Adrenal gland (tissue), 12 donors: ENCODE data around the gene MACROD2. TPM values are rescaled to one million over a fixed set of nuclear protein-coding genes. Genes with fewer than 3 reads are reported as not detected.

Experiments
- DNase-seq, 7 donors: peaks; one replicate each; pipeline ENCODE4 v3.0.0-alpha.2; 2019 to 2020
- H3K27ac ChIP-seq, 5 donors: fragments of 200-600 bp; sonication (generic) in 4 of 5; 1 replicate in 3 of 5; 2 replicates in 2 of 5; pipeline versions ENCODE4 v1.5.1 to v1.8.0; 2016 to 2020; ENCODE audit warnings: mild to moderate bottlenecking in 1 of 5
- H3K27me3 ChIP-seq: fragments of 200-600 bp; 2 replicates; pipeline ENCODE4 v1.8.0; 2021
- H3K36me3 ChIP-seq, 2 donors: fragments of 200-600 bp; replicated peaks in 1 of 2; 1 replicate in 1 of 2; 2 replicates in 1 of 2; pipeline versions ENCODE4 v1.5.1 to v1.8.0; 2018 to 2022
- H3K4me1 ChIP-seq, 2 donors: fragments of 200-600 bp; replicated peaks in 1 of 2; 1 replicate in 1 of 2; 2 replicates in 1 of 2; pipeline versions ENCODE4 v1.5.1 to v1.8.0; 2018 to 2021
- H3K4me3 ChIP-seq, 4 donors: fragments of 200-600 bp; sonication (generic) in 3 of 4; one replicate each; pipeline ENCODE4 v1.5.1; 2016 to 2018
- H3K9me3 ChIP-seq, 3 donors: fragments of 200-600 bp; sonication (generic) in 1 of 3; replicated peaks in 1 of 3; 1 replicate in 2 of 3; 2 replicates in 1 of 3; pipeline versions ENCODE4 v1.5.1 to v1.8.0; 2016 to 2021
- POLR2A ChIP-seq, 2 donors: fragments of 450-650 bp; IDR thresholded peaks; one replicate each; pipeline ENCODE4 v1.6.1; 2017; ENCODE audit warnings: antibody characterized with exemption in 2 of 2, mild to moderate bottlenecking in 2 of 2, moderate library complexity in 1 of 2
- WGBS, 4 donors: extraction: QIAGEN DNeasy Blood & Tissue Kit in 2 of 4; methylation state at CpG; one replicate each; pipeline versions ENCODE4 v1.1.5 to v1.1.7; 2013 to 2017; 5-methylcytosine and 5-hydroxymethylcytosine counted together
- intact Hi-C, 2 donors: fragments of 100-400 bp; cut with DNase I; formaldehyde crosslinking; loops; one replicate each; pipeline versions ENCODE4 v1.14.1 to v1.15.0; 2022 to 2023
- polyA plus RNA-seq, 3 donors: library from polyadenylated mRNA; stranded (reverse); fragments of 200-250 nt in 2 of 3; fragments of 350-450 nt in 1 of 3; fragmentation: Illumina TruSeq in 1 of 3; extraction: RNeasy Lipid Tissue Mini Kit (QIAGEN cat#74804) in 1 of 3; gene quantifications; one replicate each; pipeline ENCODE4 v1.2.3, GENCODE V29; 2013 to 2014
- total RNA-seq, 9 donors: library from RNA; depleted of rRNA in 4 of 9; stranded (reverse); fragments of >200 nt in 4 of 9; fragments of 120-200 nt in 1 of 9; fragmentation: NEBNext Ultra II Directional in 1 of 9; extraction: Animal tissue kit (Norgen Biotek cat#: 25700) in 1 of 9; gene quantifications; one replicate each; pipeline versions ENCODE4 v1.1.0 to v1.2.4, GENCODE V29; 2013 to 2023
- TF ChIP-seq, protein P1 (sequence below), 6 experiments: fragments of 450-650 bp in 4 of 6; fragments of 200-600 bp in 2 of 6; sonication (generic) in 1 of 6; IDR thresholded peaks; 1 replicate in 5 of 6; 2 replicates in 1 of 6; pipeline versions ENCODE4 v1.5.1 to v1.8.0; 2016 to 2021; ENCODE audit warnings: antibody characterized with exemption in 6 of 6, mild to moderate bottlenecking in 2 of 6, moderate library complexity in 1 of 6
- donor health status: healthy with polysubstance abuse.
- donor health status: Bipolar disorder and iron deficiency.
- donor health status: DM: yes; HTN: yes; CAD: no.
- donor health status: DM: no; HTN: no; CAD: no.
- donor health status: DM: no; HTN: no; CAD: no.
- donor health status: DM: yes; HTN: yes; CAD: no.

The MACROD2 gene
- total and polyA plus RNA-seq, 12 donors = 1.1 to 21.2 (median 6.4) TPM

DNA sequence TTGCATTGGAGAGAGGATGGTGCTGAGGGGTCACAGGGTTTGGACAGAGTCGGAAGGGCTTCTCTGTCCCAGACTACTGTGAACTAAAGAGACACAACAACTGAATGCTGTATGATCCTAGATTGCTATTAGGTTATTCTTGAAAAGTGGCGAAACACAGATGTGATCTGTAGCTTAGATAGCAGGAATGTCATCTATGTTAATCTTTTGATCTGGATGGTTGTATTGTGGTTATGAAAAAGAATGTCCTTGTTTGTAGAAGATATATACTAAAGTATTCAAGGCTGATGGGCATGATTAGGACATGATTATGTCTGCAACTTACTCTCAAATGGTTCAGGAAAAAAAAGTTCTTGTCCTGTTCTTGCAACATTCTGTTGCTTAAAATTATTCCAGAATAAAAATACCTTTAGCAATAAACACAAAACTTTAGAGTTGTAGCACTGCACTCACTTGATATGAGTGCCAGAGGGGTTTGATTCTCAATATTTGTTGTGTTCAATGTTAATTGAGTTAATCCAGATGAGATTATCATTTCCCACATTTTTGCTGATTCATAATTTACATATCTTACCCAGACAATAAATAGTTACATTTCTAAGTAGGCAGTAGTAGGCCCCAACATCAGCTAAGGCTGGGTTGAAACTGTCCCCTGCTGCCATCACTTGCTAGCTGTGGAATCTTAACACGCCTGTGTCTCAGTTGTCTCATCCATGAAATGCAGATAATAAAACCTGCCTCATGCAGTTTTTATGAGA, 1932.8 kb downstream of the MACROD2 start:
- Histone ChIP-seq H3K4me3 (no peak overlapping the region), H3K27ac (no peak overlapping the region), H3K9me3 (no peaks in the 10 kb centered on the region), H3K4me1 (no peaks in the 10 kb centered on the region), H3K36me3 (no peaks in the 10 kb centered on the region), H3K27me3 (no peaks in the 10 kb centered on the region)
- 84 to 93% (median 91%) methylated on average over 3 of the region's 3 CpGs for WGBS, 4 donors
- TF ChIP-seq, protein P1, sequence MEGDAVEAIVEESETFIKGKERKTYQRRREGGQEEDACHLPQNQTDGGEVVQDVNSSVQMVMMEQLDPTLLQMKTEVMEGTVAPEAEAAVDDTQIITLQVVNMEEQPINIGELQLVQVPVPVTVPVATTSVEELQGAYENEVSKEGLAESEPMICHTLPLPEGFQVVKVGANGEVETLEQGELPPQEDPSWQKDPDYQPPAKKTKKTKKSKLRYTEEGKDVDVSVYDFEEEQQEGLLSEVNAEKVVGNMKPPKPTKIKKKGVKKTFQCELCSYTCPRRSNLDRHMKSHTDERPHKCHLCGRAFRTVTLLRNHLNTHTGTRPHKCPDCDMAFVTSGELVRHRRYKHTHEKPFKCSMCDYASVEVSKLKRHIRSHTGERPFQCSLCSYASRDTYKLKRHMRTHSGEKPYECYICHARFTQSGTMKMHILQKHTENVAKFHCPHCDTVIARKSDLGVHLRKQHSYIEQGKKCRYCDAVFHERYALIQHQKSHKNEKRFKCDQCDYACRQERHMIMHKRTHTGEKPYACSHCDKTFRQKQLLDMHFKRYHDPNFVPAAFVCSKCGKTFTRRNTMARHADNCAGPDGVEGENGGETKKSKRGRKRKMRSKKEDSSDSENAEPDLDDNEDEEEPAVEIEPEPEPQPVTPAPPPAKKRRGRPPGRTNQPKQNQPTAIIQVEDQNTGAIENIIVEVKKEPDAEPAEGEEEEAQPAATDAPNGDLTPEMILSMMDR (IDR thresholded peaks at IDR 0.05) = no peak
- no peak for TF ChIP-seq POLR2A (IDR thresholded peaks at IDR 0.05)
- intact Hi-C loops = loop anchor here in 1 of 2 donors (10.0 kb wide), 1 partner anchor 223 kb away; no protein-coding TSS in a partner anchor
- DNase-seq = no peak

- TF ChIP-seq POLR2A (IDR thresholded peaks at IDR 0.05) = no peak
- TF ChIP-seq, protein P1 (IDR thresholded peaks at IDR 0.05) = no peak
- no peak for DNase-seq
- H3K4me3 ChIP-seq = no peak overlapping the region
- no peak overlapping the region for H3K27ac ChIP-seq
- intact Hi-C loops = loop anchor here in 1 of 2 donors (10.0 kb wide), 1 partner anchor 224 kb away; no protein-coding TSS in a partner anchor
- H3K4me1 ChIP-seq = no peaks in the 10 kb centered on the region
- no peaks in the 10 kb centered on the region for H3K9me3 ChIP-seq
- no peaks in the 10 kb centered on the region for H3K36me3 ChIP-seq
- no peaks in the 10 kb centered on the region for H3K27me3 ChIP-seq
Measured at GRCh38 chr20:15928946-15929345, 1933.6 kb downstream of the MACROD2 start.

GRCh38 chr20:15930311-15931305, 1935.3 kb downstream of the MACROD2 start:
- TF ChIP-seq, protein P1 (IDR thresholded peaks at IDR 0.05) = peak; percentile 19 to 56 (median 49)
- TF ChIP-seq POLR2A (IDR thresholded peaks at IDR 0.05) = no peak
- Histone ChIP-seq H3K4me1 (no peaks in the 10 kb centered on the region), H3K27ac (peak overlapping the region in 1 of 5 donors; percentile 4), H3K9me3 (no peaks in the 10 kb centered on the region), H3K36me3 (no peaks in the 10 kb centered on the region), H3K27me3 (no peaks in the 10 kb centered on the region), H3K4me3 (no peak overlapping the region)
- DNase-seq = peak in 6 of 7 donors; percentile 21 to 79 (median 58)
- intact Hi-C loops = no loop called here
- 5 to 21% (median 13%) methylated on average over 2 of the region's 2 CpGs for WGBS, 4 donors

GRCh38 chr20:15931897-15932296, 1936.6 kb downstream of the MACROD2 start:
- DNase-seq = no peak
- Histone ChIP-seq H3K36me3 (no peaks in the 10 kb centered on the region), H3K27me3 (no peaks in the 10 kb centered on the region), H3K4me3 (no peak overlapping the region), H3K4me1 (no peaks in the 10 kb centered on the region), H3K27ac (no peak overlapping the region), H3K9me3 (no peaks in the 10 kb centered on the region)
- intact Hi-C loops = no loop called here
- TF ChIP-seq, protein P1 (IDR thresholded peaks at IDR 0.05) = no peak
- no peak for TF ChIP-seq POLR2A (IDR thresholded peaks at IDR 0.05)
- 93 to 99% (median 96%) methylated on average over 4 of the region's 4 CpGs for WGBS, 4 donors
